ENCODE data around the gene GAL. TPM values are rescaled to one million over a fixed set of nuclear protein-coding genes. Genes with fewer than 3 reads are reported as not detected.

The GAL gene
- total and polyA plus RNA-seq, 2 of the 8 experiments (the other 6 are each of a cell fraction or from before 2014, with no cell fraction given): 81.8 to 233 TPM

GRCh38 chr11:68735646-68736045 lies 51.3 kb downstream of the GAL start:
- Histone ChIP-seq H3K18ac (ENCODE audit: extremely low read depth, low read length) (no peak overlapping the region), H4K20me1 (replicated peaks in 1 of 2; ENCODE audit: control insufficient read depth in 1 of 2, insufficient read depth in 2 of 2, low read length in 2 of 2) (peaks cover 2% of the 10 kb centered on the region in 2 experiments), H2BK5ac (ENCODE audit: low read depth, low read length) (no peak overlapping the region), H3K36me3 (ENCODE audit: control insufficient read depth in 2 of 4, insufficient read depth in 4 of 4, low read length in 3 of 4) (peaks cover 3 to 29% (median 14%) of the 10 kb centered on the region in 4 experiments; a peak in 7 of 8 replicates), H3K9me3 (ENCODE audit: insufficient read depth in 2 of 2, low read depth in 1 of 2, low read length in 1 of 2) (no peaks in the 10 kb centered on the region), H3K79me1 (ENCODE audit: low read depth, low read length) (0 out of 2 replicates have a peak, but pooled peaks cover 3% of the 10 kb centered on the region), H3K27ac (ENCODE audit: low read depth, low read length) (no peak overlapping the region), H3K79me2 (ENCODE audit: control insufficient read depth in 1 of 2, insufficient read depth in 2 of 2, low read length in 2 of 2) (no peaks in the 10 kb centered on the region), H2AK5ac (ENCODE audit: low read depth, low read length) (no peak overlapping the region), H2BK15ac (ENCODE audit: low read length) (no peak overlapping the region), H4K8ac (ENCODE audit: extremely low read depth, insufficient read depth, low read length) (no peak overlapping the region), H4K5ac (ENCODE audit: insufficient read length, low read depth, low read length) (no peak overlapping the region), H3K4me2 (ENCODE audit: insufficient read depth in 1 of 2, low read depth in 2 of 2, low read length in 2 of 2) (no peak overlapping the region), H3K4me3 (ENCODE audit: extremely low read depth in 1 of 4, insufficient read depth in 2 of 4, low read depth in 3 of 4, low read length in 4 of 4) (no peak overlapping the region), H2AFZ (ENCODE audit: low read length) (no peak overlapping the region), H3K23ac (ENCODE audit: insufficient read length) (no peak overlapping the region), H2BK20ac (ENCODE audit: low read length) (no peak overlapping the region), H3K23me2 (ENCODE audit: low read depth, low read length) (no peaks in the 10 kb centered on the region), H3K56ac (replicated peaks; ENCODE audit: insufficient read length, low read depth, low read length) (no peak overlapping the region), H2BK12ac (ENCODE audit: low read depth, low read length) (no peak overlapping the region), H3K27me3 (replicated peaks in 1 of 4; ENCODE audit: control insufficient read depth in 3 of 4, extremely low read depth in 1 of 4, insufficient read depth in 3 of 4, low read length in 3 of 4) (no peaks in the 10 kb centered on the region), H3K14ac (ENCODE audit: insufficient read length) (no peak overlapping the region), H4K91ac (replicated peaks; ENCODE audit: insufficient read length, low read length) (no peak overlapping the region), H3K4me1 (replicated peaks in 1 of 4; ENCODE audit: control insufficient read depth in 3 of 4, insufficient read depth in 4 of 4, low read length in 3 of 4) (no peaks in the 10 kb centered on the region), H2BK120ac (replicated peaks; ENCODE audit: low read depth, low read length) (no peak overlapping the region), H3K4ac (replicated peaks; ENCODE audit: insufficient read length, low read depth, low read length) (no peak overlapping the region), H3K9ac (replicated peaks in 1 of 4; ENCODE audit: extremely low read depth in 1 of 4, low read depth in 3 of 4, low read length in 3 of 4) (no peak overlapping the region)
- CTCF ChIA-PET (ENCODE audit: partially characterized antibody): interaction anchor here (0.6 to 1.4 kb wide), 2 partner anchors 22 to 63 kb away, joined by 3 read pairs; no protein-coding TSS in a partner anchor
- no peak for FAIRE-seq
- WGBS, 2 experiments (ENCODE audit: extremely low coverage in 1 of 2, insufficient coverage in 1 of 2, insufficient read length in 1 of 2, insufficient replicate concordance in 2 of 2, low coverage in 1 of 2, low lambda C conversion rate in 2 of 2, missing lambda C conversion rate in 1 of 2): 91% methylated on average over 6 of the region's 6 CpGs; no CpG with 5 or more reads in 1 of the 2 experiments
- POLR2A ChIA-PET (ENCODE audit: partially characterized antibody): no interaction called here
- TF ChIP-seq TBP (IDR thresholded peaks at IDR 0.05; ENCODE audit: low read depth, low read length) (no peak), NANOG (IDR thresholded peaks at IDR 0.05; ENCODE audit: insufficient read depth, low read depth, low read length, poor library complexity, severe bottlenecking) (no peak), NRF1 (IDR thresholded peaks at IDR 0.05; ENCODE audit: low read depth, low read length) (no peak), EGR1 (IDR thresholded peaks at IDR 0.05; ENCODE audit: borderline replicate concordance, low read depth, low read length) (no peak), POLR2AphosphoS5 (IDR thresholded peaks at IDR 0.05; ENCODE audit: low read depth, low read length) (no peak), YY1 (IDR thresholded peaks at IDR 0.05; ENCODE audit: low read depth, low read length) (no peak)
- no peak for DNase-seq (ENCODE audit: low read depth in 1 of 2, low spot score in 2 of 2)
